NK-92 (cell line): Measurements from ENCODE around the gene PLA2G4C.

Experiments used
- DNase-seq: peaks from one replicate; lab custom pipeline; 2025; ENCODE audit not compliant: unreplicated experiment; lab: John Stamatoyannopoulos, UW

Gene PLA2G4C, protein sequence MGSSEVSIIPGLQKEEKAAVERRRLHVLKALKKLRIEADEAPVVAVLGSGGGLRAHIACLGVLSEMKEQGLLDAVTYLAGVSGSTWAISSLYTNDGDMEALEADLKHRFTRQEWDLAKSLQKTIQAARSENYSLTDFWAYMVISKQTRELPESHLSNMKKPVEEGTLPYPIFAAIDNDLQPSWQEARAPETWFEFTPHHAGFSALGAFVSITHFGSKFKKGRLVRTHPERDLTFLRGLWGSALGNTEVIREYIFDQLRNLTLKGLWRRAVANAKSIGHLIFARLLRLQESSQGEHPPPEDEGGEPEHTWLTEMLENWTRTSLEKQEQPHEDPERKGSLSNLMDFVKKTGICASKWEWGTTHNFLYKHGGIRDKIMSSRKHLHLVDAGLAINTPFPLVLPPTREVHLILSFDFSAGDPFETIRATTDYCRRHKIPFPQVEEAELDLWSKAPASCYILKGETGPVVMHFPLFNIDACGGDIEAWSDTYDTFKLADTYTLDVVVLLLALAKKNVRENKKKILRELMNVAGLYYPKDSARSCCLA

GRCh38 chr19:48110350-48110966 is at the start of gene PLA2G4C:
TSS of gene PLA2G4C (minus strand) at chr19:48110817. CDS start at chr19:48106529, 4,288 bp downstream.
- DNase-seq, result no peak

DNA sequence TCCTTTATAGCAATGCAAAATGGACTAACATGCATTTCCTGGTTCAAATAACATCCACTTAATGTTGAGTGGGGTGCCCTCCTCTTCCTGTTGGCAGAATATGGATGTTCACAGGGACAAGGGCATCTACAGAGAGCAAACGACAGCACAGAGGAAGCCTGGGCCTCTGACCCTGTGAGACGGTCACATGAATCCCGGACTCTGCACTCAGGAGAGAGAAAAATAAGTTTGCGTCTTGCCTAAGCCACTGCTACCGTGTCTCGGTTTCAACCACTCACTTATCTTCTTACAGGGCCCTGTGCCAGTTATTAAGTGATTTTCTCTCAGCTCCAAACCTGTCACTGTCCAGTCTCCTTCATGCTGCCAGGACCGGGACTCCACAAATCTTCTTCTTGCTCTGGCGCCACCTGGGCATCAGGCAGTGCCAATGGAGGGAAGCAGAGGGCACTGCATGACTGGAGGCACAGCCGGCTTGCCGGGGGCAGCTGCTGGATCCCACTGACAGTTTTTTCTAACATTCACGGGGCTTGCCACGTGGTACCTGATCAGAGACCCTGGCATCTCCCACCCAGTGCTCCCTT is 47.7 kb upstream of the PLA2G4C start:
- DNase-seq, result no peak

GRCh38 chr19:48154003-48154402 is 43.4 kb upstream of the PLA2G4C start:
- no peak for DNase-seq

- DNase-seq, result no peak
Observed at GRCh38 chr19:48152551-48152950, 41.9 kb upstream of the PLA2G4C start.

DNA sequence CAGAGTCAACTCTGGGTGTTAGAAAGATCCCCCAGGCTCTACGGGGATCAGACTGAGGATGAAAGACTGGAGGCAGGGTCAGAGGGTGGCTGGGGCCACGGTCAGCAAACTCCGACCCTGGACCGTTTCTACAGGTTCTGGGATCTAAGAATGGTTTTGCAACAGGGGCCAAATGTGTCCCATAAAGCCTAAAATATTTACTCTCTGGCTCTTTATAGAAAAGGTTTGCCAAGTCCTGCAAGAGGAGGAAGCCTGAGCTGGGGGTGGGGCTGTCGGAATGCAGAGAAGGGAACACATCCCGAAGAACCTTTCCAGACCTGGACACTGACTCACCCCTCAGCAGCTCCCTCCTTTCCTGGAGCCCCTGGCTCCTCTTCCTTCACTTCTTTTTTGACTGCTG is 38.8 kb upstream of the PLA2G4C start:
- DNase-seq, result no peak

DNA sequence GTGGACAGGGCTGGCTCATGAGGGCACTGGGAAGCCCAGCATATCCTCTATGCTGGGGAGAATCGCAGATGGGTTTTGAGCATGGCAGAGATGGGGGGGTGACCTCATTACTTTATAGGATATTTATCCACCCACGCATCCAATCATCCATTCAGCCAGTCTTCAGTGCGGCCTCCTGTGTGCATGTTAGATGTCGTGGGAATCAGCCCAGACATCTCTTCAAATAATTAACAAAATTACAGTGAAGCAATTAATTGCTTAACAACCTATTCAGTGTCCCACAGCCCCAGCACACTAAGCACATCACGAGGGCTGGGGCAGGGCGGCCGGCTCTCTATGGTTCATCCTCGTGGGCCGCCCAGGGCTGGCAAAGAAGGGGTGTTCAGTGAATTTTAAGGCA is 38.0 kb upstream of the PLA2G4C start:
- DNase-seq, result no peak

- DNase-seq, result no peak
Observed at GRCh38 chr19:48147597-48148175, 37.1 kb upstream of the PLA2G4C start.

- no peak for DNase-seq
Observed at GRCh38 chr19:48139053-48139452, 28.4 kb upstream of the PLA2G4C start.

GRCh38 chr19:48137411-48137810 is 26.8 kb upstream of the PLA2G4C start:
- no peak for DNase-seq

GRCh38 chr19:48136547-48136946 is 25.9 kb upstream of the PLA2G4C start:
- no peak for DNase-seq

- DNase-seq, result no peak
Observed at GRCh38 chr19:48135411-48135810, 24.8 kb upstream of the PLA2G4C start.

DNA sequence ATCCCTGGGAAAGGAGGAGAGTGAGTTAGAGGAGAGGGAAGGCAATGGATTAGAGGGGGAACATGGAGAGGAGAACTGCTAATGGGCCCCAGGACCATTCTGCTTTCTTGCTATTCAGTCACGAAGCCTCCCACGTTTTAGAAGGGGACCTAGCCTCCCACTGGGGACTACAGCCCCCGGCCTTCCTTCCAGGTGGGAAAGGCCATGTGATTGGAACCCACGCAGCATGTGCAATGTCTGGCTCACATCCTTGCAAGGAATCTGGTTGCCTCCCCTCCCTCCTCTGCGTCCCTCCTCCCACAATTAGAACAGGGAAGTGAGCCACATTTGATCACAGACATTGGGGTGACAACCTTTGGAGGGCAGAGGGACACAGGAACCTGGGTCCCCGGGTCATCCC is 22.5 kb upstream of the PLA2G4C start:
- no peak for DNase-seq

DNA sequence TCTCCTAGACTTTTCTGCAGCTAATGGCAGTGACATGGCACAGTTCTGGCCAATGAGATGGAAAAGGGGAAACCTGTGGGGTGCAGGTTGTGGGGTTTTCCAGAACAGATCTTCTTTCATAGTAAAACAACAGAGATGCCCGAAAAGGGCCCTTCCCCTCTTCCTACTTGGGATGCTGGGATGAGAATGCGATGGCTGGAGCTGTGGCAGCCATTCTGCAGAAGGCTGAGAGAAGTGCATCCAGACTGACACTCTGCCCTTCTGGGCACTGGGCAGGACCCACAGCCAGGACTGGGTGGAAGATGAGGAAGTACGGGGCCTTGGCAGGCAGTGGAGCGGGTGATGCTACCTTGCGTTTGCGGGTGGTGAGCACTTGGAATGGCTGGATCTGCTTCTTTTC is 16.9 kb upstream of the PLA2G4C start:
- DNase-seq, result no peak

GRCh38 chr19:48123907-48124651 is 13.5 kb upstream of the PLA2G4C start:
- no peak for DNase-seq

- no peak for DNase-seq
Observed at GRCh38 chr19:48122421-48122820, 11.8 kb upstream of the PLA2G4C start.

GRCh38 chr19:48121909-48122371 is 11.3 kb upstream of the PLA2G4C start:
- DNase-seq, result no peak

- DNase-seq, result no peak
Observed at GRCh38 chr19:48121066-48121465, 10.4 kb upstream of the PLA2G4C start.

- DNase-seq, result no peak
Observed at GRCh38 chr19:48120505-48120904, 9.9 kb upstream of the PLA2G4C start.

DNA sequence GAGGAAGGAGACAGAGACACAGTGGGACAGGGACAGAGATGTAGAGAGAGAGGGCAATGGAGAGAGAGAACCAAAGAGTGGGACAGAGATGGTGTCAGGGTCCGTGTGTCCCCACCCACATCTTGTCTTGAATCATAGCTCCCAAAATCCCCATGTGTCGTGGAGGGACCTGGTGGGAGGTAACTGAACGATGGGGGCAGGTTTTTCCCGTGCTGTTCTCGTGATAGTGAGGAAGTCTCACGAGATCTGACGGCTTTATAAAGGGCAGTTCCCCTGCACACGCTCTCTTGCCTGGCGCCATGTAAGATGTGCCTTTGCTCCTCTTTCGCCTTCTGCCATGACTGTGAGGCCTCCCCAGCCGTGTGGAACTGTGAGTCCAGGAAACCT is 7.5 kb upstream of the PLA2G4C start:
- DNase-seq, result no peak

- no peak for DNase-seq
Observed at GRCh38 chr19:48117515-48118130, 7.0 kb upstream of the PLA2G4C start.
